Measurements from ENCODE around the gene NAA20.

The NAA20 gene

DNA sequence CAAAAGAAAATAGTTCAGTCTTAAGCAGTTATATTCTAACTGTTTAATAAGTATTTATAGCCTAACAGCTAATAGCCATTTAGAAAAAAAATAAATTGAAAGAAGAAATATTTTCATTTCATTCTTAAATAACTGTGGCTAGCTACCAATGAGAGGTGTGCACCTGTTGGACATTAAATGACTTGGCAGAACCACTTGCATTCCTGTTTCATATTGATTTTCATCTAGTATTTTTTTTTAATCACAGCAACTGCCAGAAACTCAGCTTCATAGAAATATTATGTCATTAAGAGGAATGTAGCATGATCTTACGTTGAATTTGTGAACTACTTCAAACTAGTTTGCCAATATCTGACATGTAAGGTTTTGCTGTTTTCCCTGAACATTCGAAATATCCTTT lies 10.1 kb downstream of the NAA20 start:
- Histone ChIP-seq H3K79me2 (ENCODE audit: insufficient read depth, low read length) (peaks cover 28% of the 10 kb centered on the region), H3K9me3 (ENCODE audit: insufficient read depth, low read length) (no peaks in the 10 kb centered on the region), H3K4me2 (ENCODE audit: low read depth, low read length, poor library complexity, severe bottlenecking) (no peak overlapping the region), H3K4me3 (ENCODE audit: insufficient read depth, low read length, poor library complexity, severe bottlenecking) (no peak overlapping the region), H3K36me3 (ENCODE audit: low read length) (peaks cover 11% of the 10 kb centered on the region; the same call in 1 of the 2 replicates), H3K9me2 (replicated peaks; ENCODE audit: insufficient read depth, low read length) (no peaks in the 10 kb centered on the region), H4K20me1 (ENCODE audit: low read depth, low read length) (peaks cover 4% of the 10 kb centered on the region; the same call in 1 of the 2 replicates), H3K9ac (ENCODE audit: low read length) (no peak overlapping the region), H3K27ac (ENCODE audit: low read depth, low read length) (no peak overlapping the region), H3F3A (ENCODE audit: insufficient read depth) (peaks cover 4% of the 10 kb centered on the region; the same call in 1 of the 2 replicates), H3K27me3 (ENCODE audit: low read length) (no peaks in the 10 kb centered on the region), H2AFZ (ENCODE audit: low read depth, low read length, severe bottlenecking) (no peak overlapping the region)
- TF ChIP-seq EZH2phosphoT487 (conservative IDR thresholded peaks at IDR 0.05; ENCODE audit: low read length): no peak
- TF ChIP-seq, protein P1, sequence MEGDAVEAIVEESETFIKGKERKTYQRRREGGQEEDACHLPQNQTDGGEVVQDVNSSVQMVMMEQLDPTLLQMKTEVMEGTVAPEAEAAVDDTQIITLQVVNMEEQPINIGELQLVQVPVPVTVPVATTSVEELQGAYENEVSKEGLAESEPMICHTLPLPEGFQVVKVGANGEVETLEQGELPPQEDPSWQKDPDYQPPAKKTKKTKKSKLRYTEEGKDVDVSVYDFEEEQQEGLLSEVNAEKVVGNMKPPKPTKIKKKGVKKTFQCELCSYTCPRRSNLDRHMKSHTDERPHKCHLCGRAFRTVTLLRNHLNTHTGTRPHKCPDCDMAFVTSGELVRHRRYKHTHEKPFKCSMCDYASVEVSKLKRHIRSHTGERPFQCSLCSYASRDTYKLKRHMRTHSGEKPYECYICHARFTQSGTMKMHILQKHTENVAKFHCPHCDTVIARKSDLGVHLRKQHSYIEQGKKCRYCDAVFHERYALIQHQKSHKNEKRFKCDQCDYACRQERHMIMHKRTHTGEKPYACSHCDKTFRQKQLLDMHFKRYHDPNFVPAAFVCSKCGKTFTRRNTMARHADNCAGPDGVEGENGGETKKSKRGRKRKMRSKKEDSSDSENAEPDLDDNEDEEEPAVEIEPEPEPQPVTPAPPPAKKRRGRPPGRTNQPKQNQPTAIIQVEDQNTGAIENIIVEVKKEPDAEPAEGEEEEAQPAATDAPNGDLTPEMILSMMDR (IDR thresholded peaks at IDR 0.05; ENCODE audit: insufficient read depth, low read length, poor library complexity, severe bottlenecking): no peak

DNA sequence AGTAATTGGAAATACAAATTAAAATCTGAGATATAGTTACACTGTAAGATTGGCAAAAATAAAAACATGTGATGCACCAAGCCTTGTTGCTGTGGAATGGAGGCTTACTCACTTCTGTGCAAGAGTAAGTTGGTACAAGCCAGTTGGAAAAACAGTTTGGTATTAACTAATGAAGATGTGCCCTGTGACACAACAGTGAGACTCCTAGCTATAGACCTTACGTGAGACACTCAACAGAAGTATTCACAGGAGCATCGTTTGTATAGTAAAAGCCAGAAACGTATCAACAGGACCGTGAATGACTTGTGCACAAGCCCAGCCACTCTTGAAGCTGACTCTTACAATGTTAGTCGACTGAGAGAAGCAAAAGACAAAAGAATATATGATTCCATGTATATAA lies 14.6 kb downstream of the NAA20 start:
- no peak overlapping the region for H3K9ac ChIP-seq (ENCODE audit: low read length)
- no peak overlapping the region for H2AFZ ChIP-seq (ENCODE audit: low read depth, low read length, severe bottlenecking)
- H3K79me2 ChIP-seq (ENCODE audit: insufficient read depth, low read length): no peaks in the 10 kb centered on the region
- no peaks in the 10 kb centered on the region for H3K9me3 ChIP-seq (ENCODE audit: insufficient read depth, low read length)
- no peaks in the 10 kb centered on the region for H3K27me3 ChIP-seq (ENCODE audit: low read length)
- no peak overlapping the region for H3K4me3 ChIP-seq (ENCODE audit: insufficient read depth, low read length, poor library complexity, severe bottlenecking)
- 0 out of 2 replicates have a peak, but pooled peaks cover 7% of the 10 kb centered on the region for H4K20me1 ChIP-seq (ENCODE audit: low read depth, low read length)
- TF ChIP-seq EZH2phosphoT487 (conservative IDR thresholded peaks at IDR 0.05; ENCODE audit: low read length): no peak
- TF ChIP-seq, protein P1 (IDR thresholded peaks at IDR 0.05; ENCODE audit: insufficient read depth, low read length, poor library complexity, severe bottlenecking): no peak
- H3K36me3 ChIP-seq (ENCODE audit: low read length): peaks cover 43% of the 10 kb centered on the region
- H3F3A ChIP-seq (ENCODE audit: insufficient read depth): peaks cover 8% of the 10 kb centered on the region; the same call in 1 of the 2 replicates
- H3K9me2 ChIP-seq (replicated peaks; ENCODE audit: insufficient read depth, low read length): no peaks in the 10 kb centered on the region
- H3K27ac ChIP-seq (ENCODE audit: low read depth, low read length): no peak overlapping the region
- H3K4me2 ChIP-seq (ENCODE audit: low read depth, low read length, poor library complexity, severe bottlenecking): no peak overlapping the region

GRCh38 chr20:20034486-20034885 lies 17.3 kb downstream of the NAA20 start:
- Histone ChIP-seq H3K4me3 (ENCODE audit: insufficient read depth, low read length, poor library complexity, severe bottlenecking) (no peak overlapping the region), H3K9ac (ENCODE audit: low read length) (no peak overlapping the region), H3K9me2 (replicated peaks; ENCODE audit: insufficient read depth, low read length) (no peaks in the 10 kb centered on the region), H3K4me2 (ENCODE audit: low read depth, low read length, poor library complexity, severe bottlenecking) (no peak overlapping the region), H3F3A (ENCODE audit: insufficient read depth) (peaks cover 8% of the 10 kb centered on the region; the same call in 1 of the 2 replicates), H3K79me2 (ENCODE audit: insufficient read depth, low read length) (no peaks in the 10 kb centered on the region), H3K27me3 (ENCODE audit: low read length) (no peaks in the 10 kb centered on the region), H2AFZ (ENCODE audit: low read depth, low read length, severe bottlenecking) (no peak overlapping the region), H3K9me3 (ENCODE audit: insufficient read depth, low read length) (no peaks in the 10 kb centered on the region), H3K36me3 (ENCODE audit: low read length) (peaks cover 44% of the 10 kb centered on the region), H4K20me1 (ENCODE audit: low read depth, low read length) (0 out of 2 replicates have a peak, but pooled peaks cover 7% of the 10 kb centered on the region), H3K27ac (ENCODE audit: low read depth, low read length) (no peak overlapping the region)
- TF ChIP-seq, protein P1 (IDR thresholded peaks at IDR 0.05; ENCODE audit: insufficient read depth, low read length, poor library complexity, severe bottlenecking): no peak
- no peak for TF ChIP-seq EZH2phosphoT487 (conservative IDR thresholded peaks at IDR 0.05; ENCODE audit: low read length)

All from SU-DHL-6 (cell line).